Caco-2 (cell line): ENCODE results near the gene FOXO4. TPM values are rescaled to one million over a fixed set of nuclear protein-coding genes. Genes with fewer than 3 reads are reported as not detected.

Source experiments
- BruUV-seq: library from RNA; stranded (reverse); fragments of 400-500 nt; replicated peaks from 2 replicates; lab custom pipeline; 2021; lab: Mats Ljungman, UMichigan
- CTCF ChIA-PET: fragments of 300-600 bp; sonication (Branson Sonifier 250); formaldehyde crosslinking; loops from one replicate; lab custom pipeline; 2022; ENCODE audit warnings: antibody characterized with exemption; lab: Charles Lee
- POLR2A ChIA-PET: fragments of 300-600 bp; sonication (Branson Sonifier 250); formaldehyde crosslinking; loops from one replicate; lab custom pipeline; 2022; ENCODE audit warnings: antibody characterized with exemption; lab: Charles Lee
- DNase-seq, 2 experiments: peaks; one replicate each; pipeline versions ENCODE4 v3.0.0 to v3.0.0-alpha.2; 2020 to 2022
- H3K27me3 ChIP-seq: replicated peaks from 2 replicates; pipeline ENCODE4 v1.6.0; 2011; ENCODE audit warnings: low read length; ENCODE audit not compliant: control insufficient read depth, insufficient read depth
- H3K36me3 ChIP-seq: 2 replicates; pipeline ENCODE4 v1.5.1; 2011; ENCODE audit warnings: low read length; ENCODE audit not compliant: control insufficient read depth, insufficient read depth
- H3K4me1 ChIP-seq: fragments of 250-450 bp; sonication (Bioruptor Pico); 2 replicates; pipeline ENCODE4 v1.5.1; 2020; ENCODE audit warnings: mild to moderate bottlenecking
- H3K4me3 ChIP-seq: 2 replicates; pipeline ENCODE4 v1.5.1; 2011; ENCODE audit warnings: low read depth, mild to moderate bottlenecking, control low read depth, low read length
- H3K9me3 ChIP-seq: fragments of 250-450 bp; sonication (Bioruptor Pico); 2 replicates; pipeline ENCODE4 v1.5.1; 2020; ENCODE audit warnings: mild to moderate bottlenecking, moderate library complexity
- H3K27ac Mint-ChIP-seq: one replicate; pipeline ENCODE4 v1.8.0; 2022; ENCODE audit warnings: mixed read lengths; ENCODE audit not compliant: unreplicated experiment
- H3K27me3 Mint-ChIP-seq: one replicate; pipeline ENCODE4 v1.8.0; 2022; ENCODE audit warnings: mixed read lengths; ENCODE audit not compliant: insufficient read depth, unreplicated experiment
- H3K36me3 Mint-ChIP-seq: one replicate; pipeline ENCODE4 v1.8.0; 2022; ENCODE audit warnings: mild to moderate bottlenecking, mixed read lengths; ENCODE audit not compliant: insufficient read depth, unreplicated experiment
- H3K4me1 Mint-ChIP-seq: one replicate; pipeline ENCODE4 v1.8.0; 2022; ENCODE audit warnings: low read depth, mixed read lengths; ENCODE audit not compliant: unreplicated experiment
- H3K4me3 Mint-ChIP-seq: one replicate; pipeline ENCODE4 v1.8.0; 2022; ENCODE audit warnings: mild to moderate bottlenecking, moderate library complexity, mixed read lengths; ENCODE audit not compliant: unreplicated experiment
- H3K9me3 Mint-ChIP-seq: one replicate; pipeline ENCODE4 v1.8.0; 2022; ENCODE audit warnings: mixed read lengths; ENCODE audit not compliant: unreplicated experiment
- CTCF ChIP-seq, 2 experiments: fragments of 200-600 bp in 1 of 2; IDR thresholded peaks; 1 replicate in 1 of 2; 2 replicates in 1 of 2; pipeline versions ENCODE4 v1.5.1 to v1.8.0; 2011 to 2022; ENCODE audit warnings: antibody characterized with exemption in 1 of 2, control low read depth in 1 of 2, inconsistent platforms in 1 of 2, low read depth in 1 of 2, low read length in 1 of 2, mild to moderate bottlenecking in 1 of 2, moderate library complexity in 1 of 2; ENCODE audit not compliant: insufficient read depth in 1 of 2, severe bottlenecking in 1 of 2, unreplicated experiment in 1 of 2
- intact Hi-C: fragments of 100-400 bp; cut with micrococcal nuclease; formaldehyde crosslinking; loops from one replicate; pipeline ENCODE4 v1.10.0; 2022; ENCODE audit not compliant: unreplicated experiment
- total RNA-seq: library from RNA; stranded (reverse); gene quantifications from 2 replicates; pipeline ENCODE4 v1.2.3, GENCODE V29; 2022

Gene FOXO4
- total RNA-seq, 1 experiment from 2014 or later: 17.4 TPM

GRCh38 chrX:71060127-71060526 lies 35.5 kb upstream of the FOXO4 start:
- no peak for TF ChIP-seq CTCF (IDR thresholded peaks at IDR 0.05; ENCODE audit: insufficient read depth in 1 of 2, low read depth in 1 of 2, low read length in 1 of 2, severe bottlenecking in 1 of 2, unreplicated experiment in 1 of 2)
- H3K9me3 ChIP-seq: no peaks in the 10 kb centered on the region
- no TSS peak for BruUV-seq
- ChIA-PET CTCF (no interaction called here), POLR2A (no interaction called here)
- peaks cover 46% of the 10 kb centered on the region for H3K36me3 Mint-ChIP-seq
- no peak overlapping the region for H3K4me3 ChIP-seq
- no peaks in the 10 kb centered on the region for H3K27me3 Mint-ChIP-seq
- peaks cover 9% of the 10 kb centered on the region for H3K4me1 ChIP-seq
- H3K36me3 ChIP-seq: no peaks in the 10 kb centered on the region
- H3K9me3 Mint-ChIP-seq: no peaks in the 10 kb centered on the region
- H3K27ac Mint-ChIP-seq: no peak overlapping the region
- intact Hi-C loops: no loop called here
- peaks cover 14% of the 10 kb centered on the region for H3K4me1 Mint-ChIP-seq
- no peak overlapping the region for H3K4me3 Mint-ChIP-seq
- H3K27me3 ChIP-seq: no peaks in the 10 kb centered on the region
- DNase-seq: no peak

GRCh38 chrX:71067089-71067488 lies 28.6 kb upstream of the FOXO4 start:
- POLR2A ChIA-PET: no interaction called here
- intact Hi-C loops: loop anchor here (5.0 kb wide), 1 partner anchor 110 kb away; no protein-coding TSS in a partner anchor
- H3K4me3 Mint-ChIP-seq: peak overlapping the region; percentile 100
- no peak for TF ChIP-seq CTCF (IDR thresholded peaks at IDR 0.05; ENCODE audit: insufficient read depth in 1 of 2, low read depth in 1 of 2, low read length in 1 of 2, severe bottlenecking in 1 of 2, unreplicated experiment in 1 of 2)
- H3K9me3 ChIP-seq: no peaks in the 10 kb centered on the region
- H3K36me3 Mint-ChIP-seq: peaks cover 32% of the 10 kb centered on the region
- H3K4me1 ChIP-seq: 0 out of 2 replicates have a peak, but pooled peaks cover 5% of the 10 kb centered on the region
- no peak for DNase-seq
- H3K36me3 ChIP-seq: no peaks in the 10 kb centered on the region
- peak overlapping the region; percentile 61 for H3K4me3 ChIP-seq
- BruUV-seq: no TSS peak
- H3K27ac Mint-ChIP-seq: peak overlapping the region; percentile 94
- CTCF ChIA-PET: no interaction called here
- H3K27me3 Mint-ChIP-seq: no peaks in the 10 kb centered on the region
- H3K4me1 Mint-ChIP-seq: peaks cover 17% of the 10 kb centered on the region
- H3K9me3 Mint-ChIP-seq: no peaks in the 10 kb centered on the region
- no peaks in the 10 kb centered on the region for H3K27me3 ChIP-seq

DNA sequence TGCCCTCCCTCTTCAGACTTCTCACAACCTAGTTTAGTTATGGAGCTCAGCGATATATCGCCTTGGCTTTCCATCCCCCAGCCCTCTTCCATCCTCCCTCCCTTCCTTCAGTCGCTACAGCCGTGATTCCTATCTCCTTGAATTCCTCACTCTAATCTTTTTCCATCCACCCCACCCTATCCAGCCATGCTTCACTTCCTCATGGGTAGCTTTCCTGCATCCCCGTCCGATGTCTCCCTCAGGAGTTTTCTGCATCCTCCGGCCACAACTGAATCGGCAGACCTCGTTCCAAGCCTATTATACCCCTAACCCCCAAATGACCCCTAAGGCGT lies 28.0 kb upstream of the FOXO4 start:
- ChIA-PET POLR2A (interaction anchor here (0.6 kb wide), 1 partner anchor 298 kb away, joined by 3 read pairs; the partner anchor contains the start of gene TAF1), CTCF (interaction anchor here (0.6 kb wide), 1 partner anchor 28 kb away, joined by 3 read pairs; no protein-coding TSS in a partner anchor)
- peaks cover 28% of the 10 kb centered on the region for H3K36me3 Mint-ChIP-seq
- peak overlapping the region; percentile 94 for H3K27ac Mint-ChIP-seq
- intact Hi-C loops: loop anchor here (1.0 to 5.0 kb wide), 2 partner anchors 51 to 110 kb away; partner anchors contain the start of gene MED12
- no peak for TF ChIP-seq CTCF (IDR thresholded peaks at IDR 0.05; ENCODE audit: insufficient read depth in 1 of 2, low read depth in 1 of 2, low read length in 1 of 2, severe bottlenecking in 1 of 2, unreplicated experiment in 1 of 2)
- H3K36me3 ChIP-seq: no peaks in the 10 kb centered on the region
- no peaks in the 10 kb centered on the region for H3K9me3 Mint-ChIP-seq
- H3K27me3 Mint-ChIP-seq: no peaks in the 10 kb centered on the region
- H3K4me1 Mint-ChIP-seq: peaks cover 23% of the 10 kb centered on the region
- no peaks in the 10 kb centered on the region for H3K9me3 ChIP-seq
- H3K27me3 ChIP-seq: no peaks in the 10 kb centered on the region
- 0 out of 2 replicates have a peak, but pooled peaks cover 5% of the 10 kb centered on the region for H3K4me1 ChIP-seq
- H3K4me3 Mint-ChIP-seq: peak overlapping the region; percentile 100
- BruUV-seq: no TSS peak
- peak overlapping the region; percentile 61 for H3K4me3 ChIP-seq
- peak in 1 of 2 experiments; percentile 35 for DNase-seq
